Hypothalamus (tissue), 51 donors: ENCODE results near the gene ESPNL.
"Not testable (repeated sequence)": the region's sequence is repeated elsewhere in the genome, so short reads cannot be mapped to it uniquely, and the experiment has no call there.

Source experiments
- DNase-seq, 51 donors: peaks; one replicate each; lab custom pipeline; 2025; lab: John Stamatoyannopoulos, UW

ESPNL gene

GRCh38 chr2:238100049-238100820 is at the start of gene ESPNL:
TSS of gene ESPNL (plus strand) at chr2:238100340. CDS start at chr2:238100420, 80 bp downstream.
- no peak for DNase-seq

GRCh38 chr2:238053191-238053776 is 46.9 kb upstream of the ESPNL start:
- no peak for DNase-seq

GRCh38 chr2:238055841-238056240 is 44.3 kb upstream of the ESPNL start:
- no peak for DNase-seq

GRCh38 chr2:238057696-238058575 is 42.2 kb upstream of the ESPNL start:
- DNase-seq: not testable (repeated sequence)

- DNase-seq: no peak
These were observed 40.6 kb upstream of the ESPNL start for GRCh38 chr2:238059505-238059904.

- no peak for DNase-seq
These were observed 40.0 kb upstream of the ESPNL start for GRCh38 chr2:238060096-238060541.

GRCh38 chr2:238060542-238061314 is 39.4 kb upstream of the ESPNL start, which contains the start of gene SCLY:
TSS of gene SCLY (plus strand) at chr2:238061001. CDS start at chr2:238061055, 54 bp downstream.
- peak; percentile 65 to 100 (median 97) for DNase-seq

- peak in 10 of 51 donors; percentile 8 to 70 (median 37) for DNase-seq
These were observed 38.6 kb upstream of the ESPNL start for GRCh38 chr2:238061315-238062202.

- DNase-seq: no peak
These were observed 36.5 kb upstream of the ESPNL start for GRCh38 chr2:238063414-238064189.

- DNase-seq: no peak
These were observed 35.8 kb upstream of the ESPNL start for GRCh38 chr2:238064376-238064775.

GRCh38 chr2:238065071-238065846 is 34.9 kb upstream of the ESPNL start:
- no peak for DNase-seq

- DNase-seq: no peak
These were observed 33.9 kb upstream of the ESPNL start for GRCh38 chr2:238066218-238066617.

GRCh38 chr2:238066718-238067117 is 33.4 kb upstream of the ESPNL start:
- not testable (repeated sequence) for DNase-seq

GRCh38 chr2:238067939-238068338 is 32.2 kb upstream of the ESPNL start:
- DNase-seq: no peak

- DNase-seq: no peak
These were observed 31.0 kb upstream of the ESPNL start for GRCh38 chr2:238069021-238069709.

GRCh38 chr2:238069877-238070276 is 30.3 kb upstream of the ESPNL start:
- DNase-seq: no peak

GRCh38 chr2:238075397-238075796 is 24.7 kb upstream of the ESPNL start:
- no peak for DNase-seq
